ENCODE results near the gene INSRR. TPM values are rescaled to one million over a fixed set of nuclear protein-coding genes. Genes with fewer than 3 reads are reported as not detected.

INSRR gene
- total RNA-seq, 1 experiment from 2014 or later: not detected

- no peaks in the 10 kb centered on the region for H3K4me1 ChIP-seq (ENCODE audit: control insufficient read depth, insufficient read depth, low read length)
- no peaks in the 10 kb centered on the region for H3K9me3 ChIP-seq (ENCODE audit: control insufficient read depth, insufficient read depth, low read depth, low read length)
- H3K4me3 ChIP-seq (ENCODE audit: low read depth in 2 of 2, low read length in 2 of 2): no peak overlapping the region
- H3K27me3 ChIP-seq (ENCODE audit: control insufficient read depth, insufficient read depth, low read length): peaks cover 10% of the 10 kb centered on the region
- DNase-seq (ENCODE audit: low read depth, low spot score): no peak
- TF ChIP-seq SIN3A (IDR thresholded peaks at IDR 0.05; ENCODE audit: borderline replicate concordance, insufficient read depth, low read depth, low read length) (no peak), TCF7L2 (IDR thresholded peaks at IDR 0.05; ENCODE audit: low read depth, low read length) (no peak), POLR2AphosphoS5 (IDR thresholded peaks at IDR 0.05; ENCODE audit: low read depth, low read length) (no peak), CTCF (IDR thresholded peaks at IDR 0.05) (no peak), REST (IDR thresholded peaks at IDR 0.05; ENCODE audit: insufficient read depth in 1 of 2, low read depth in 2 of 2, low read length in 1 of 2) (no peak)
- ChIA-PET POLR2A (no interaction called here), CTCF (interaction anchor here (2.2 kb wide), 1 partner anchor 16 kb away, joined by 10 read pairs; no protein-coding TSS in a partner anchor)
- in situ Hi-C loops (cut with HindIII; ENCODE audit: low pct_unique_long_range_greater_than_20kb, low sequenced_read_pairs) (no loop called here), intact Hi-C loops (cut with micrococcal nuclease; ENCODE audit: unreplicated experiment) (no loop called here)
- no TSS peak for BruUV-seq (replicated peaks)
- no peaks in the 10 kb centered on the region for H3K36me3 ChIP-seq (ENCODE audit: control insufficient read depth, insufficient read depth, low read length)
- no peak for ATAC-seq
- no peak overlapping the region for H3K27ac ChIP-seq (ENCODE audit: low read length)
Measured at GRCh38 chr1:156823210-156823790, 35.6 kb downstream of the INSRR start.

DNA sequence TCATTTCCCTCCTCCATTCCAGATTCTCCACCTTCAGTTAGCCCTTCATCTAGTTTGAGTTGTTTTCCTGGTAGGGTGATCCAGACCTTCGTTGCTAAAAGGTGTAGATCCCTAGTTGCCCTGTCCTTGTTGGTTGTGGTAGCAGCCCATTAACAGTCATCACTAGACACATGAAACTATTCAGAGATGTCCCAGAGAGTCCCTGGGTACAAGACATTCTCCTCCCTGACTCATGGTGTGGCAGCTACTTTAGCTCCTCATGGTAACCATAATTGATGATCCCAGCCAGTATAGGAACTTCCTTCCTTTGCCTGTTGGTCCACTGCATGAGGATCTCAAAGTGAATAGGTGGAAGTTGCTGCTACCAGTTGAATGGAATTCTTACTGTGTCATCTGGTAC, 36.2 kb downstream of the INSRR start:
- TF ChIP-seq TCF7L2 (IDR thresholded peaks at IDR 0.05; ENCODE audit: low read depth, low read length) (no peak), REST (IDR thresholded peaks at IDR 0.05; ENCODE audit: insufficient read depth in 1 of 2, low read depth in 2 of 2, low read length in 1 of 2) (no peak), CTCF (IDR thresholded peaks at IDR 0.05) (no peak), SIN3A (IDR thresholded peaks at IDR 0.05; ENCODE audit: borderline replicate concordance, insufficient read depth, low read depth, low read length) (no peak), POLR2AphosphoS5 (IDR thresholded peaks at IDR 0.05; ENCODE audit: low read depth, low read length) (no peak)
- no TSS peak for BruUV-seq (replicated peaks)
- no peak overlapping the region for H3K27ac ChIP-seq (ENCODE audit: low read length)
- no peaks in the 10 kb centered on the region for H3K9me3 ChIP-seq (ENCODE audit: control insufficient read depth, insufficient read depth, low read depth, low read length)
- H3K36me3 ChIP-seq (ENCODE audit: control insufficient read depth, insufficient read depth, low read length): no peaks in the 10 kb centered on the region
- ATAC-seq (no peak), DNase-seq (ENCODE audit: low read depth, low spot score) (no peak)
- H3K4me3 ChIP-seq (ENCODE audit: low read depth in 2 of 2, low read length in 2 of 2): no peak overlapping the region
- intact Hi-C loops (cut with micrococcal nuclease; ENCODE audit: unreplicated experiment) (no loop called here), in situ Hi-C loops (cut with HindIII; ENCODE audit: low pct_unique_long_range_greater_than_20kb, low sequenced_read_pairs) (no loop called here)
- H3K4me1 ChIP-seq (ENCODE audit: control insufficient read depth, insufficient read depth, low read length): no peaks in the 10 kb centered on the region
- CTCF ChIA-PET: interaction anchor here (0.6 to 2.2 kb wide), 4 partner anchors 12 to 38 kb away, joined by 3 to 10 read pairs (median 7); no protein-coding TSS in a partner anchor
- H3K27me3 ChIP-seq (ENCODE audit: control insufficient read depth, insufficient read depth, low read length): peaks cover 10% of the 10 kb centered on the region
- POLR2A ChIA-PET: interaction anchor here (0.6 kb wide), 1 partner anchor 191 kb away, joined by 9 read pairs; no protein-coding TSS in a partner anchor
